A549 (cell line): Measurements from ENCODE around the gene ZMIZ2.
"Not testable (repeated sequence)": the region's sequence is repeated elsewhere in the genome, so short reads cannot be mapped to it uniquely, and the experiment has no call there.

ENCODE experiments used
- CTCF ChIP-seq: fragments of >200 bp; sonication (Bioruptor Twin); formaldehyde crosslinking; IDR thresholded peaks from 3 replicates; pipeline ENCODE4 v1.5.1; 2016
- EP300 ChIP-seq, 2 experiments: fragments of >200 bp; sonication (Bioruptor Twin); formaldehyde crosslinking; IDR thresholded peaks; 2 replicates in 1 of 2; 3 replicates in 1 of 2; pipeline ENCODE4 v1.6.1; 2016 to 2017
- HDAC2 ChIP-seq: fragments of 200-600 bp; sonication (generic); IDR thresholded peaks from 2 replicates; pipeline ENCODE4 v1.6.1; 2016
- JUN ChIP-seq, 2 experiments: fragments of >200 bp; sonication (Bioruptor Twin); formaldehyde crosslinking; IDR thresholded peaks; 2 replicates in 1 of 2; 3 replicates in 1 of 2; pipeline ENCODE4 v1.6.1; 2016 to 2017
- MAX ChIP-seq: IDR thresholded peaks from 2 replicates; pipeline ENCODE4 v1.6.1; 2012
- MAZ ChIP-seq: fragments of 150-350 bp; IDR thresholded peaks from 2 replicates; pipeline ENCODE4 v1.6.1; 2014; ENCODE audit warnings: antibody characterized with exemption, low read depth, low read length, borderline replicate concordance
- POLR2A ChIP-seq: IDR thresholded peaks from 2 replicates; pipeline ENCODE4 v1.6.1; 2012; ENCODE audit warnings: mild to moderate bottlenecking, low read length
- RAD21 ChIP-seq, 2 experiments: fragments of >200 bp in 1 of 2; sonication (Bioruptor Twin) in 1 of 2; formaldehyde crosslinking in 1 of 2; IDR thresholded peaks in 1 of 2; conservative IDR thresholded peaks in 1 of 2; 2 replicates in 1 of 2; 3 replicates in 1 of 2; pipeline ENCODE4 v1.6.1; 2012 to 2018; ENCODE audit warnings: inconsistent platforms in 1 of 2
- REST ChIP-seq: fragments of 200-600 bp; sonication (generic); IDR thresholded peaks from 2 replicates; pipeline ENCODE4 v1.6.1; 2016; ENCODE audit warnings: antibody characterized with exemption, mild to moderate bottlenecking, moderate library complexity
- RFX5 ChIP-seq: fragments of 450-650 bp; IDR thresholded peaks from 2 replicates; pipeline ENCODE4 v1.7.1; 2014; ENCODE audit warnings: antibody characterized with exemption, mild to moderate bottlenecking, moderate library complexity
- TP53 ChIP-seq: fragments of 250-450 bp; sonication (Bioruptor Pico); IDR thresholded peaks from 2 replicates; pipeline ENCODE4 v1.5.0; 2021; ENCODE audit warnings: mild to moderate bottlenecking, moderate library complexity
- USF2 ChIP-seq: fragments of 450-650 bp; IDR thresholded peaks from 2 replicates; pipeline ENCODE4 v1.6.1; 2014; ENCODE audit warnings: antibody characterized with exemption

GRCh38 chr7:44699598-44699997 lies 49.0 kb upstream of the ZMIZ2 start:
- TF ChIP-seq TP53 (CRISPR knock-in tag); MAX; POLR2A; CTCF; REST; RFX5; EP300 (IDR thresholded peaks at IDR 0.05); JUN (IDR thresholded peaks at IDR 0.05); MAZ; RAD21 (conservative IDR thresholded peaks at IDR 0.05 in 1 of 2, IDR thresholded peaks at IDR 0.05 in 1 of 2); HDAC2; USF2: not testable (repeated sequence)
